Muscle of leg (tissue), 11 donors: ENCODE results near the gene AVPR2. TPM values are rescaled to one million over a fixed set of nuclear protein-coding genes. Genes with fewer than 3 reads are reported as not detected.

Experiments used
- DNase-seq: peaks from one replicate; pipeline ENCODE4 v3.0.0; 2013
- H3K27ac ChIP-seq: one replicate; pipeline ENCODE4 v1.5.1; 2013; ENCODE audit warnings: mild to moderate bottlenecking, low read length, control low read depth
- H3K27me3 ChIP-seq: one replicate; pipeline ENCODE4 v1.6.1; 2013; ENCODE audit warnings: low read length; ENCODE audit not compliant: control insufficient read depth, insufficient read depth
- H3K36me3 ChIP-seq: one replicate; pipeline ENCODE4 v1.6.1; 2013; ENCODE audit warnings: low read length; ENCODE audit not compliant: control insufficient read depth, insufficient read depth
- H3K4me1 ChIP-seq: one replicate; pipeline ENCODE4 v1.6.1; 2013; ENCODE audit warnings: low read length; ENCODE audit not compliant: control insufficient read depth, insufficient read depth
- H3K4me3 ChIP-seq: one replicate; pipeline ENCODE4 v1.5.1; 2013; ENCODE audit warnings: low read length, control low read depth
- H3K9me3 ChIP-seq: replicated peaks from 2 replicates; pipeline ENCODE4 v1.6.1; 2013; ENCODE audit warnings: low read depth, low read length; ENCODE audit not compliant: control insufficient read depth
- WGBS: methylation state at CpG from one replicate; pipeline ENCODE4 v1.1.5; 2013; ENCODE audit warnings: missing lambda C conversion rate; ENCODE audit not compliant: insufficient coverage; 5-methylcytosine and 5-hydroxymethylcytosine counted together
- polyA plus RNA-seq, 8 donors: library from polyadenylated mRNA; unstranded; fragments of 120-200 nt; gene quantifications; one replicate each; pipeline versions ENCODE4 v1.2.1 to v1.2.3, GENCODE V29; 2013; ENCODE audit warnings: inconsistent platforms in 1 of 8, low replicate concordance in 1 of 8; ENCODE audit not compliant: insufficient read length in 8 of 8, insufficient read depth in 1 of 8
- total RNA-seq: library from RNA; stranded (reverse); fragments of 120-200 nt; gene quantifications from one replicate; pipeline ENCODE4 v1.2.4, GENCODE V29; 2013

Gene AVPR2
- total and polyA plus RNA-seq, 9 donors = 0.49 to 1.2 (median 0.79) TPM

GRCh38 chrX:153913211-153913610 lies 8.7 kb downstream of the AVPR2 start:
- Histone ChIP-seq H3K27ac (no peak overlapping the region), H3K27me3 (peaks cover 45% of the 10 kb centered on the region), H3K9me3 (no peaks in the 10 kb centered on the region), H3K4me3 (no peak overlapping the region), H3K36me3 (peaks cover 4% of the 10 kb centered on the region), H3K4me1 (no peaks in the 10 kb centered on the region)
- WGBS = 50% methylated on average over 9 of the region's 17 CpGs
- DNase-seq = no peak

GRCh38 chrX:153913701-153914100 lies 9.2 kb downstream of the AVPR2 start:
- no peak for DNase-seq
- 87% methylated on average over 17 of the region's 17 CpGs for WGBS
- no peaks in the 10 kb centered on the region for H3K9me3 ChIP-seq
- H3K4me3 ChIP-seq = no peak overlapping the region
- H3K27me3 ChIP-seq = peaks cover 50% of the 10 kb centered on the region
- H3K4me1 ChIP-seq = no peaks in the 10 kb centered on the region
- H3K36me3 ChIP-seq = peaks cover 4% of the 10 kb centered on the region
- no peak overlapping the region for H3K27ac ChIP-seq

- peak; percentile 62 for DNase-seq
- Histone ChIP-seq H3K4me3 (no peak overlapping the region), H3K27ac (no peak overlapping the region), H3K4me1 (peaks cover 22% of the 10 kb centered on the region), H3K27me3 (peaks cover 60% of the 10 kb centered on the region), H3K36me3 (no peaks in the 10 kb centered on the region), H3K9me3 (no peaks in the 10 kb centered on the region)
- 64% methylated on average over 6 of the region's 6 CpGs for WGBS
These were observed 13.4 kb downstream of the AVPR2 start for GRCh38 chrX:153917869-153918268.

GRCh38 chrX:153919281-153919680 lies 14.8 kb downstream of the AVPR2 start:
- peaks cover 62% of the 10 kb centered on the region for H3K27me3 ChIP-seq
- no peaks in the 10 kb centered on the region for H3K36me3 ChIP-seq
- H3K9me3 ChIP-seq = no peaks in the 10 kb centered on the region
- no peak for DNase-seq
- H3K27ac ChIP-seq = no peak overlapping the region
- H3K4me3 ChIP-seq = no peak overlapping the region
- peaks cover 32% of the 10 kb centered on the region for H3K4me1 ChIP-seq
- 92% methylated on average over 9 of the region's 13 CpGs for WGBS

GRCh38 chrX:153920546-153920945 lies 16.1 kb downstream of the AVPR2 start:
- Histone ChIP-seq H3K27ac (no peak overlapping the region), H3K4me3 (no peak overlapping the region), H3K36me3 (no peaks in the 10 kb centered on the region), H3K27me3 (peaks cover 69% of the 10 kb centered on the region), H3K9me3 (no peaks in the 10 kb centered on the region), H3K4me1 (peaks cover 45% of the 10 kb centered on the region)
- no peak for DNase-seq
- WGBS = 89% methylated on average over 11 of the region's 14 CpGs

- Histone ChIP-seq H3K4me3 (no peak overlapping the region), H3K4me1 (peaks cover 49% of the 10 kb centered on the region), H3K27ac (peak overlapping the region; percentile 72), H3K27me3 (peaks cover 70% of the 10 kb centered on the region), H3K9me3 (no peaks in the 10 kb centered on the region), H3K36me3 (no peaks in the 10 kb centered on the region)
- 59% methylated on average over 16 of the region's 16 CpGs for WGBS
- no peak for DNase-seq
These were observed 16.6 kb downstream of the AVPR2 start for GRCh38 chrX:153921070-153921469.

GRCh38 chrX:153921511-153922446 lies 17.3 kb downstream of the AVPR2 start:
- peaks cover 55% of the 10 kb centered on the region for H3K4me1 ChIP-seq
- H3K4me3 ChIP-seq = no peak overlapping the region
- peaks cover 72% of the 10 kb centered on the region for H3K27me3 ChIP-seq
- H3K9me3 ChIP-seq = no peaks in the 10 kb centered on the region
- WGBS = 47% methylated on average over 33 of the region's 40 CpGs
- H3K36me3 ChIP-seq = no peaks in the 10 kb centered on the region
- DNase-seq = peak; percentile 48
- peak overlapping the region; percentile 72 for H3K27ac ChIP-seq

- Histone ChIP-seq H3K9me3 (no peaks in the 10 kb centered on the region), H3K27ac (no peak overlapping the region), H3K36me3 (no peaks in the 10 kb centered on the region), H3K4me3 (no peak overlapping the region), H3K4me1 (peaks cover 65% of the 10 kb centered on the region), H3K27me3 (peaks cover 64% of the 10 kb centered on the region)
- DNase-seq = peak; percentile 72
- WGBS = 46% methylated on average over 17 of the region's 25 CpGs
These were observed 18.7 kb downstream of the AVPR2 start for GRCh38 chrX:153922932-153923857.

- no peaks in the 10 kb centered on the region for H3K36me3 ChIP-seq
- DNase-seq = peak; percentile 44
- peak overlapping the region; percentile 55 for H3K27ac ChIP-seq
- WGBS = 56% methylated on average over 12 of the region's 14 CpGs
- no peaks in the 10 kb centered on the region for H3K9me3 ChIP-seq
- H3K27me3 ChIP-seq = peaks cover 57% of the 10 kb centered on the region
- peaks cover 71% of the 10 kb centered on the region for H3K4me1 ChIP-seq
- H3K4me3 ChIP-seq = peak overlapping the region; percentile 8
These were observed 19.8 kb downstream of the AVPR2 start for GRCh38 chrX:153924149-153924861.
